CD4-positive, alpha-beta T cell treated with Interleukin-1 beta for 1 hour (primary cell): Measurements from ENCODE around the gene CARD14.
"Not testable (repeated sequence)": the region's sequence is repeated elsewhere in the genome, so short reads cannot be mapped to it uniquely, and the experiment has no call there.

Source experiments
- DNase-seq, 2 donors: peaks; one replicate each; pipeline ENCODE4 v3.0.0-alpha.2; 2020 to 2022

CARD14 gene

DNA sequence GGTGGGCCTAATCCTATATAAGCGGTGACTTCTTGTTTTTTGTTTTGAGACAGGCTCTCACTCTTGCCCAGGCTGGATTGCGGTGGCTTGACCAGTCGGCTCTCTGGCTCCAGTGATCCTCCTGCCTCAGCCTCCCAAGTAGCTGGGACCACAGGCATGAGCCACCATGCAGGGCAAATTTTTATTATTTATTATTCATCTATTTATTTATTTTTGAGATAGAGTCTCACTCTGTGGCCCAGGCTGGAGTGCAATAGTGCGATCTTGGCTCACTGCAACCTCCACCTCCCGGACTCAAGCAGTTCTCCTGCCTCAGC, 86.2 kb downstream of the CARD14 start:
- DNase-seq, result no peak

GRCh38 chr17:80257716-80258213, 87.9 kb downstream of the CARD14 start:
- no peak for DNase-seq

GRCh38 chr17:80258296-80258695, 88.5 kb downstream of the CARD14 start:
- not testable (repeated sequence) for DNase-seq
